Measurements from ENCODE around the gene CHRNA1.
A peak's percentile ranks its signal among the peaks of the same experiment; 100 is the strongest.
"Not testable (repeated sequence)": the region's sequence is repeated elsewhere in the genome, so short reads cannot be mapped to it uniquely, and the experiment has no call there.

Gene CHRNA1

GRCh38 chr2:174709416-174710004 lies 54.8 kb downstream of the CHRNA1 start:
- not testable (repeated sequence) for DNase-seq

DNA sequence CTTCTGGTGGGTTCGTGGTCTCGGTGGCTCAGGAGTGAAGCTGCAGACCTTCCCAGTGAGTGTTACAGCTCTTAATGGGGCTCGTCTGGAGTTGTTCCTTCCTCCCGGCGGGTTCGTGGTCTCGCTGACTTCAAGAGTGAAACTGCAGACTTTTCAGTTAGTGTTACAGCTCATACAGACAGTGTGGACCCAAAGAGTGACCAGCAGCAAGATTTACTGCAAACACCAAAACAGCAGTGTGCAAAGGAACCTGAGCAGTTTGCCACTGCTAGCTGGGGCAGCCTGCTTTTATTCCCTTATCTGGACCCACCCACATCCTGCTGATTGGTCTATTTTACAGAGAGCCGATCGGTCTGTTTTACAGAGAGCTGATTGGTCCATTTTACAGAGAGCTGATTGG lies 55.6 kb downstream of the CHRNA1 start:
- DNase-seq = no peak

DNA sequence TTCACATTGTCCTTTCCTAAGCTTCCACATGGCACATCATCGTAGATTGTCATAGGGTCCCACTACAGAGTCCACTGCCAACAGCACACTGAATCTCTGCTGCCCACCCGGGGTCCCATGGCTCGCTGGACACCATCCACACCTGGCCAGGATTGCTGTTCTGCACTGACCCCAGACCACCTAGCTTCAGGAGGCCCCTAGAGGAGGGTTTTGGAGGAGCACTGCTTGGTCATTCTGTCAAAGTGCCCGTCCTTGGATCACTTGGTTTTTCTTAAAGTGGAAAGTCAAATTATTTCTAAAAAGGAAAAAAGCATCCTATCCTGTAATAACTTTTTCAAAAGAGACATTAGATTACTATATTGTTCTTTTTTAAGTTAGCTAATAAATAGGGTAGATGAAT lies 59.0 kb downstream of the CHRNA1 start:
- no peak for DNase-seq

DNA sequence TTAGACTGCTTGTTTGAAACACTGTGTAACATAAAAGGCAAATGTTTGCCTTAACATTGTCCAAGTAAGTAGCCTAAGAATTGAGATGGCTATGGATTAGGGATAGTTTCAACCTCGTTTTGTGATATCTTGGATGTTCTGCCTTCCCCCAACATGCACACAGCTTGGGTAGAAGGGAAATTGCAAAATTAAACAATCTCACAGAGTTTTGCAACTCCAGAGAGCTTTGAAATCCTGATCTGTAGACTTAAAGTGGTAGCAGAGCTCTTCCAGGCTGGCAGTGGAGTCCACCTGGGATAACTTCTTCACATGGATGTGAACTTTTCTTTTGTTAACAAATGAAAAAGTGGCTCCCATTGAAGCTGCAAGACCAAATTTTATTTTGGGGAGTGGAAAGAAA lies 59.6 kb downstream of the CHRNA1 start:
- DNase-seq = no peak

GRCh38 chr2:174704061-174704460 lies 60.2 kb downstream of the CHRNA1 start:
- DNase-seq = no peak

GRCh38 chr2:174703430-174703829 lies 60.8 kb downstream of the CHRNA1 start:
- DNase-seq = no peak

DNA sequence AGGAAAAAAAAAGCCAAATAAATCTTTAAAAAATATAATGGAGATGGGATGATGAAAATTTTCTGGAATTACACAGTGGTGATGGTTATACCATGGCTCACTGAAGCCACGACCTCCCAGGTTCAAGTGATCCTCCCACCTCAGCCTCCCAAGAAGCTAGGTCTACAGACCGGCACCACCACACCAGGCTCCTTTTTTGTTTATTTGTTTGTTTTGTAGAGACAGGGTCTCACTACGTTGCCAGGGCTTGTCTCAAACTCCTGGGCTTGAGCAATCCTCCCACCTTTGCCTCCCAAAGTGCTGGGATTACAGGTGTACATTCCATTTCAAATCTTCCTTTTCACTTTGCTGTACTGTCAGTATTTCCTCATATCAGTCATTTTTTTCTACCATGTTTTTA lies 61.7 kb downstream of the CHRNA1 start:
- no peak for DNase-seq

- peak; percentile 7 for DNase-seq
These were observed 64.1 kb downstream of the CHRNA1 start for GRCh38 chr2:174699993-174700766.

All from NCI-H146 (cell line).